Measurements from ENCODE around the gene FOLR1.

FOLR1 gene

GRCh38 chr11:72240461-72241290 lies 48.7 kb downstream of the FOLR1 start:
- no peak overlapping the region for H3K4me2 ChIP-seq (ENCODE audit: low read length)
- H2AFZ ChIP-seq (ENCODE audit: low read length), result no peak overlapping the region
- no peak overlapping the region for H3K27ac ChIP-seq (ENCODE audit: low read depth, low read length, poor library complexity, severe bottlenecking)
- H3K36me3 ChIP-seq (ENCODE audit: insufficient read depth, low read length), result peaks cover 31% of the 10 kb centered on the region
- H3K9ac ChIP-seq (ENCODE audit: low read length), result no peak overlapping the region
- no peaks in the 10 kb centered on the region for H3K9me2 ChIP-seq (ENCODE audit: low read depth, low read length)
- H3K4me3 ChIP-seq (ENCODE audit: low read depth, low read length, poor library complexity, severe bottlenecking), result no peak overlapping the region
- no peaks in the 10 kb centered on the region for H3K79me2 ChIP-seq (ENCODE audit: insufficient read depth, low read length)
- H3K9me3 ChIP-seq (ENCODE audit: low read length), result no peaks in the 10 kb centered on the region
- H3K27me3 ChIP-seq (ENCODE audit: insufficient read depth, low read length), result no peaks in the 10 kb centered on the region
- no peaks in the 10 kb centered on the region for H3K4me1 ChIP-seq (ENCODE audit: insufficient read depth, low read length, severe bottlenecking)
- no peaks in the 10 kb centered on the region for H3F3A ChIP-seq (ENCODE audit: insufficient read depth, low read length)
- H4K20me1 ChIP-seq (ENCODE audit: insufficient read depth, low read length), result no peaks in the 10 kb centered on the region
- TF ChIP-seq, protein P1, sequence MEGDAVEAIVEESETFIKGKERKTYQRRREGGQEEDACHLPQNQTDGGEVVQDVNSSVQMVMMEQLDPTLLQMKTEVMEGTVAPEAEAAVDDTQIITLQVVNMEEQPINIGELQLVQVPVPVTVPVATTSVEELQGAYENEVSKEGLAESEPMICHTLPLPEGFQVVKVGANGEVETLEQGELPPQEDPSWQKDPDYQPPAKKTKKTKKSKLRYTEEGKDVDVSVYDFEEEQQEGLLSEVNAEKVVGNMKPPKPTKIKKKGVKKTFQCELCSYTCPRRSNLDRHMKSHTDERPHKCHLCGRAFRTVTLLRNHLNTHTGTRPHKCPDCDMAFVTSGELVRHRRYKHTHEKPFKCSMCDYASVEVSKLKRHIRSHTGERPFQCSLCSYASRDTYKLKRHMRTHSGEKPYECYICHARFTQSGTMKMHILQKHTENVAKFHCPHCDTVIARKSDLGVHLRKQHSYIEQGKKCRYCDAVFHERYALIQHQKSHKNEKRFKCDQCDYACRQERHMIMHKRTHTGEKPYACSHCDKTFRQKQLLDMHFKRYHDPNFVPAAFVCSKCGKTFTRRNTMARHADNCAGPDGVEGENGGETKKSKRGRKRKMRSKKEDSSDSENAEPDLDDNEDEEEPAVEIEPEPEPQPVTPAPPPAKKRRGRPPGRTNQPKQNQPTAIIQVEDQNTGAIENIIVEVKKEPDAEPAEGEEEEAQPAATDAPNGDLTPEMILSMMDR (IDR thresholded peaks at IDR 0.05; ENCODE audit: low read length), result no peak
- TF ChIP-seq EZH2 (IDR thresholded peaks at IDR 0.05; ENCODE audit: borderline replicate concordance, low read length), result no peak

DNA sequence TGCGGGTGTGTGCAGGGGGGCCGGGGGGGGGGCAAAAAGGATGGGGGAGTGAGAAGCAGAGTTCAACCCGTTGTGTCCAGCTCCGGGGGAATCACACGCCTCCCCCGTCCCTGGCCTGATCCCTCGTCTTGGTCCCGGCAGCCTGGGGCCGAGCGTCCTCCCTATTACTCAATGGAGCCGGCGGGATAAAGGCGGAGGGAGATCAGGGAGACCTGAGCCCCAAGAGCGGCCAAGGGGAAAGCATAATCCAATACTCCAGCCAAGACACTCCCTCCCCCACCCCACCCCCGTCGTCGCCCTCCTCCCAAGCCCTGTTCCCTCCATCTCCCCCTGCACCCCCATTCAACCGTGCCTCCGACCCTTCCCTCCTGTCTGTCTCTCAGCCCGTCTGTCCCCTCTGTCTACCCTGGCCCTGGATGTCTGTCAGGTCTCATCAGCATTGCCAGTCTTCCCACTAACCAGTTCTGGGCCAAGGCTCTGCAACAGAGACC lies 49.4 kb downstream of the FOLR1 start:
- Histone ChIP-seq H2AFZ (ENCODE audit: low read length) (no peak overlapping the region), H3K27me3 (ENCODE audit: insufficient read depth, low read length) (no peaks in the 10 kb centered on the region), H3K4me1 (ENCODE audit: insufficient read depth, low read length, severe bottlenecking) (no peaks in the 10 kb centered on the region), H3K4me2 (ENCODE audit: low read length) (no peak overlapping the region), H3K27ac (ENCODE audit: low read depth, low read length, poor library complexity, severe bottlenecking) (no peak overlapping the region), H3K9ac (ENCODE audit: low read length) (no peak overlapping the region), H3K4me3 (ENCODE audit: low read depth, low read length, poor library complexity, severe bottlenecking) (no peak overlapping the region), H3K36me3 (ENCODE audit: insufficient read depth, low read length) (peaks cover 25% of the 10 kb centered on the region), H3F3A (ENCODE audit: insufficient read depth, low read length) (no peaks in the 10 kb centered on the region), H3K79me2 (ENCODE audit: insufficient read depth, low read length) (no peaks in the 10 kb centered on the region), H3K9me3 (ENCODE audit: low read length) (no peaks in the 10 kb centered on the region), H3K9me2 (ENCODE audit: low read depth, low read length) (no peaks in the 10 kb centered on the region), H4K20me1 (ENCODE audit: insufficient read depth, low read length) (no peaks in the 10 kb centered on the region)
- TF ChIP-seq EZH2 (IDR thresholded peaks at IDR 0.05; ENCODE audit: borderline replicate concordance, low read length), result no peak
- TF ChIP-seq, protein P1 (IDR thresholded peaks at IDR 0.05; ENCODE audit: low read length), result no peak

DNA sequence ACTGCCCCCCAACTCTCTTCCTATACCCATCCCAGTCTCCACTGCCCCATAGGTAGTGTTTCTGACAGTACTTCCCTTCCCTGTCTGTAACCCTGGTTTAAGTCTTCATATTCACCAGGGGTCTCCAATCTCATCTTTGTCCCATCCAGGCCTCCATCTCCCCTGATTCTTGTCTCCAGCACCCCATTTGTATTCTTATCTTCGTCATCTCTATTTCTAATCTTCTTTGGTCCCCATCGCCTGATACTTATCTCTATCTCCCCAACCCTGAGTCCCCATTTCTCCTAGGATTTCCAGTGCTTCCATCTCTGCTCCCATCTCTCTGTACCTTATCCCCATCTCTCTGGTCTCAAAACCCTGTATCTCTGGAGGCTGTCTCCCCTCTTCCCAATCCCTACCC lies 50.2 kb downstream of the FOLR1 start:
- Histone ChIP-seq H3K4me3 (ENCODE audit: low read depth, low read length, poor library complexity, severe bottlenecking) (no peak overlapping the region), H3K79me2 (ENCODE audit: insufficient read depth, low read length) (no peaks in the 10 kb centered on the region), H3K4me1 (ENCODE audit: insufficient read depth, low read length, severe bottlenecking) (no peaks in the 10 kb centered on the region), H2AFZ (ENCODE audit: low read length) (no peak overlapping the region), H3K36me3 (ENCODE audit: insufficient read depth, low read length) (peaks cover 17% of the 10 kb centered on the region), H3K9me2 (ENCODE audit: low read depth, low read length) (no peaks in the 10 kb centered on the region), H3K9ac (ENCODE audit: low read length) (no peak overlapping the region), H3K27me3 (ENCODE audit: insufficient read depth, low read length) (no peaks in the 10 kb centered on the region), H3F3A (ENCODE audit: insufficient read depth, low read length) (no peaks in the 10 kb centered on the region), H3K9me3 (ENCODE audit: low read length) (no peaks in the 10 kb centered on the region), H3K4me2 (ENCODE audit: low read length) (no peak overlapping the region), H3K27ac (ENCODE audit: low read depth, low read length, poor library complexity, severe bottlenecking) (no peak overlapping the region), H4K20me1 (ENCODE audit: insufficient read depth, low read length) (no peaks in the 10 kb centered on the region)
- TF ChIP-seq, protein P1 (IDR thresholded peaks at IDR 0.05; ENCODE audit: low read length), result no peak
- no peak for TF ChIP-seq EZH2 (IDR thresholded peaks at IDR 0.05; ENCODE audit: borderline replicate concordance, low read length)
